CD4-positive, alpha-beta T cell treated with Interleukin-1 beta for 1 hour (primary cell): ENCODE measurements around the gene CSTA.

Source experiments
- DNase-seq, 2 donors: peaks; one replicate each; pipeline ENCODE4 v3.0.0-alpha.2; 2020 to 2022

The CSTA gene, protein sequence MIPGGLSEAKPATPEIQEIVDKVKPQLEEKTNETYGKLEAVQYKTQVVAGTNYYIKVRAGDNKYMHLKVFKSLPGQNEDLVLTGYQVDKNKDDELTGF

DNA sequence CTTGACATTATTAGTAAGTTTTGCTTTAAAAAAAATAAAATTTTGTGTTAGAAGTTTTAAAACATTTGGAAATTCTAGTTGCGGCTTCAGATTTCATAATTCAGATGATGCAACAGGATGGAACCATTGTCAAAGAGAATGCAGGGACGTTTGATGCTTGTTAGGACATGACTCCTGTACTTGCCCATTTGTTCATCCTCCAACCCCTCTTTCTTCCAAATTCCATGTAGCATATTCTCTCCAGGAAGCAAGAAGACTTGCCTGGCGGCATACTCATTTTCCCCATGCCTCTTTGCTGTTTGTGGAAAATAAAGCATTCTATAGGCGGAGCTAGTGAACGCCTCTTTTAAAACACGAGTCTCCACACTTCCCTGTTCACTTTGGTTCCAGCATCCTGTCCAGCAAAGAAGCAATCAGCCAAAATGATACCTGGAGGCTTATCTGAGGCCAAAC, at the start of gene CSTA:
Gene CSTA, plus strand, starts transcription at position 378 of the 453 bp plus-strand sequence. Its CDS starts 45 bp downstream, at position 423.
- DNase-seq, result no peak

DNA sequence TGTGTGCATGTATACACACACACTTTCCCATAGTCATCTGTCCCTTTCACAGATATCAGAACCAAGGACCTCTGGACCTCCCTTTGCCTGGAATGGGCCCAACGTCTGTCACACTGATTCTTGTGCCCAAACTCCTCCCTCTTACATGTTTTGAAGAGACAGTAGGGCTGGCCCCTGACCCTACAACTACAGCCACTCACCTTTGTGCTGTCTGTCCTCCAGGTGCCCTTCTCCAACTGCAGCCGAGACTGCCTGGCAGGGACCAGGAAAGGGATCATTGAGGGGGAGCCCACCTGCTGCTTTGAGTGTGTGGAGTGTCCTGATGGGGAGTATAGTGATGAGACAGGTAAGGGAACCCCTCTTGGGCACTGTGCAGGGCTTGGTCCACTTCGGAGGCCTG, 43.2 kb upstream of the CSTA start:
- no peak for DNase-seq

DNA sequence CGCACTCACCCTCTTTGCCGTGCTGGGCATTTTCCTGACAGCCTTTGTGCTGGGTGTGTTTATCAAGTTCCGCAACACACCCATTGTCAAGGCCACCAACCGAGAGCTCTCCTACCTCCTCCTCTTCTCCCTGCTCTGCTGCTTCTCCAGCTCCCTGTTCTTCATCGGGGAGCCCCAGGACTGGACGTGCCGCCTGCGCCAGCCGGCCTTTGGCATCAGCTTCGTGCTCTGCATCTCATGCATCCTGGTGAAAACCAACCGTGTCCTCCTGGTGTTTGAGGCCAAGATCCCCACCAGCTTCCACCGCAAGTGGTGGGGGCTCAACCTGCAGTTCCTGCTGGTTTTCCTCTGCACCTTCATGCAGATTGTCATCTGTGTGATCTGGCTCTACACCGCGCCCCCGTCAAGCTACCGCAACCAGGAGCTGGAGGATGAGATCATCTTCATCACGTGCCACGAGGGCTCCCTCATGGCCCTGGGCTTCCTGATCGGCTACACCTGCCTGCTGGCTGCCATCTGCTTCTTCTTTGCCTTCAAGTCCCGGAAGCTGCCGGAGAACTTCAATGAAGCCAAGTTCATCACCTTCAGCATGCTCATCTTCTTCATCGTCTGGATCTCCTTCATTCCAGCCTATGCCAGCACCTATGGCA, 41.1 kb upstream of the CSTA start:
- DNase-seq, result no peak

DNA sequence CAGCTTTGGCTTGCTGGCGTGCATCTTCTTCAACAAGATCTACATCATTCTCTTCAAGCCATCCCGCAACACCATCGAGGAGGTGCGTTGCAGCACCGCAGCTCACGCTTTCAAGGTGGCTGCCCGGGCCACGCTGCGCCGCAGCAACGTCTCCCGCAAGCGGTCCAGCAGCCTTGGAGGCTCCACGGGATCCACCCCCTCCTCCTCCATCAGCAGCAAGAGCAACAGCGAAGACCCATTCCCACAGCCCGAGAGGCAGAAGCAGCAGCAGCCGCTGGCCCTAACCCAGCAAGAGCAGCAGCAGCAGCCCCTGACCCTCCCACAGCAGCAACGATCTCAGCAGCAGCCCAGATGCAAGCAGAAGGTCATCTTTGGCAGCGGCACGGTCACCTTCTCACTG, 40.6 kb upstream of the CSTA start:
- no peak for DNase-seq

DNA sequence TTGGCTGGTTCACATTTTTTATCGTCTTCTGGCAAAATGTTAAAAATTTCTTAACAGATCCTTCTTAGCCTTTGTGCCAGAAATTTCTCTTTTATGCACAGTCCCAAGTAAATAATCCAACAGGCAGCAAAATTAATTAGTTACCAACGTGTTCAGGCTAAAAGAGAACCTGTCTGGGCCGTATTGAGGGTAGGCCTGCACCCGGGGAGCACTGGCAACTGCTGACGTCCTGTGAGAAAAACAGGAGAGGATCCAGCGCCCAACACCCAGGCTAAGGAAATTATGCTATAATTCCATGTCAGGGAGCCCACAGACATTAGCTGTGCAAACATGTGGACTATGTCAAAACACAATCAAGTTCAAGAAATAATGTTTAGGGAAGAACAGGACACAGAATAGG, 30.7 kb upstream of the CSTA start:
- no peak for DNase-seq

DNA sequence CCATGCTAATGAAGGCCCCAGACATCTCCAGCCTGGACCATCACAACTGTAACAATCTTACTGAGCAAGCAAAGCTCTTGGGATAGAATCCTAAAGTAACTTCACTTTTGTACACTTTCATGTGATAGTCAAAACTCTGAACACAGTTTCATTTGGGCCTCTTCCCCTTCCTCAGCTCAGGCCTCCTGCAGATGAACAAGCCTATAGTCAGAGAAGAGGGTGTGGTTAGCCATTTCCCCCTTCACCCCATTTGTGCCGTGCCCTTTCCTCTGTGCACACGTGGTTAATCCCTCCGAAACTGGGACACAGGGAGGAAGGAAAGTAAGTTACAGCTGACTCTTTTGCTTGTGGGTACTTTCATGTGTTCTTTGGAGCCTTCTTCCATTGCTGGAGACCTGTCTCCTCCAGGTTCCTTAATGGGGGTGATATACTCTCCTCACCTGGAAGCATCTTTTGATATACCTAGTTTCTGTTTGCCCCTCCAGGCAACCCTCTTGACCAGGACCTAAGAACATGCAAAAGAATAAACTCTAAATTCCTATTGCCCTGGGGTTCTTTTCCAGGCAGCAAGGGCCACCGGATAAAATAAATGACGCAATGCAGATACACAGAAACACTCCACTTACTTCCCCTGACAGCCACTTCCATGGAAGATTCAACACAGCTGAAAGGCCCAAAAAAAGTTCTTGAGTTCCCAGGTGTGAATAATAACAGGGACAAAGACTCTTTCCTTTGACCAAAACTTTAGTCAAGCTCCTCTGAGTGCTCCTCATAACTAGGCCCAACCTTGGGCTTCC, 29.6 kb upstream of the CSTA start:
- DNase-seq, result peak; percentile 15 to 36

DNA sequence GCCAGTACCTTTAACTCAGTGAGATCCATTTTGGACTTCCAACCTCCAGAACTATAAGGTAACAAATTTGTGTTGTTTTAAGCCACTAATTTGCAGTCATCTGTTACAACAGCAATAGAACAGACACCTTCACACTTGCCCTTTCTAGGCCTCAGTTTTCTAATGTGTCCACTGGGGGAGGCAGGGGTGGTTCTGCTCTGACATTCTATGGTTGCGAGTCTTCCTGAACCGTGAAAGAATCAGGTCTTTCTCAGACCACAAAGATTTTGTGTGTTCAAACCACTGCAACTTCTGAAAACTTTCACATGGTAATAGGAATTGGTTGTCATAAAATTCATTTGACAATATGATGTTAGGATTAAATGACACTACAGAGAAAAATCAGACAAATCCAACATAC, 26.8 kb upstream of the CSTA start:
- peak in 1 of 2 donors; percentile 19 for DNase-seq

DNA sequence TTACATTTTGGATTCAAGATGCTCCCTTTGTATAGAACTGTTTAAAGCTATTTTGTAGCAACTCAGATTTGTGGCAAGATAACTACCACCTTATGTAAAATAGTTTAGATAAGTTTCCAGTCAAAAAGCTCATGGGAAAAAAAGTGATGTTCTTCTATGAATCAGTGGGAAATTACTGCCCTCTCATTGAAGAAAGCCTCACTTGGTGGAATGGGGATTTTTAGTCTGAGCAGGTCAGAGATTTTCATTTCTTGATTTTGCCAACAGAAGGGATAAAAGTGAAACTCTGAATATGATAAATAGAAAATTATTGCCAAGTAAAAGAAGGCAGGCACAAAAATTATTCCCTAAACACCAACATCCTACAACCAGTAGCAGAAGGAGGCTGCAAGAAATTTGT, 25.8 kb upstream of the CSTA start:
- DNase-seq, result no peak

DNA sequence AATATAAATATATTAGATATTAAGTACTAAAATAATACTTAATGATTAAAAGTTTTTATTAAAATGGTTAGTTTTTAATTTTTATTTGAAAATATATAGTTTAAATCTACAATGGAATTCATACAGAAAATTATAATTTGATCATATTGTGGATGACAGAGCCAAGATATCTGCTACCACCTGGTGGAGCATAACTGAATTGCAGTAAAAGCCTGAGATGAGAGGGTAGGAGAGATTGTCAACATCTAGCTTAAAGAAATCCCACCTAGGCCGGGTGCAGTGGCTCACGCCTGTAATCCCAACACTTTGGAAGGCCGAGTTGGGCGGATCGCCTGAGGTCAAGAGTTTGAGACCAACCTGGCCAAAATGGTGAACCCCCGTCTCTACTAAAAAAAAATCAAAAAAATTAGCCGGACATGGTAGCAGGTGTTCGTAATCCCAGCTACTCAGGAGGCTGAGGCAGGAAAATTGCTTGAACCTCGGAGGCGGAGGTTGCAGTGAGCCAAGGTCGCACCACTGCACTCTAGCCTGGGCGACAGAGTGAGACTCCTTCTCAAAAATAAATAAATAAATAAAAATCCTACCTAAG, 25.1 kb upstream of the CSTA start:
- peak; percentile 20 to 62 for DNase-seq

DNA sequence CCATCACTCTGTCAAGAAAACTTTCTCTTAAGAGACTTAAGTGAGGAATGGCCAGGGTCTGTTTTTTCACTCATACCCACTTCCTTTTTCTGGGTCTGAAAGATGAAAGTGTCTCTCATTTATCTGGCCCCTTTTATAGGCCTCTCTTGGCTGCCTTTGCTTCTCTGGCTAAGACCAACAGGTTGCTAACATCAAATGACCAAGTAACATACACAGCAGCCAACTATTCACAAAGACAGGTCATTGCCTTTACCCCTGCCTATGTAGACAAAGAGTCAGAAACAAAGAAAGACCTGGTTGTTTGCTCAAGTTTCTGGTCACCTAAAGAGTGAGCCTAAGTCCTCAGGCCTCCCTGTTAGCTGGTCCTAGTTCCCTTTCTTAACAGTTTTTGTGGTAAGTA, 24.0 kb upstream of the CSTA start:
- no peak for DNase-seq

DNA sequence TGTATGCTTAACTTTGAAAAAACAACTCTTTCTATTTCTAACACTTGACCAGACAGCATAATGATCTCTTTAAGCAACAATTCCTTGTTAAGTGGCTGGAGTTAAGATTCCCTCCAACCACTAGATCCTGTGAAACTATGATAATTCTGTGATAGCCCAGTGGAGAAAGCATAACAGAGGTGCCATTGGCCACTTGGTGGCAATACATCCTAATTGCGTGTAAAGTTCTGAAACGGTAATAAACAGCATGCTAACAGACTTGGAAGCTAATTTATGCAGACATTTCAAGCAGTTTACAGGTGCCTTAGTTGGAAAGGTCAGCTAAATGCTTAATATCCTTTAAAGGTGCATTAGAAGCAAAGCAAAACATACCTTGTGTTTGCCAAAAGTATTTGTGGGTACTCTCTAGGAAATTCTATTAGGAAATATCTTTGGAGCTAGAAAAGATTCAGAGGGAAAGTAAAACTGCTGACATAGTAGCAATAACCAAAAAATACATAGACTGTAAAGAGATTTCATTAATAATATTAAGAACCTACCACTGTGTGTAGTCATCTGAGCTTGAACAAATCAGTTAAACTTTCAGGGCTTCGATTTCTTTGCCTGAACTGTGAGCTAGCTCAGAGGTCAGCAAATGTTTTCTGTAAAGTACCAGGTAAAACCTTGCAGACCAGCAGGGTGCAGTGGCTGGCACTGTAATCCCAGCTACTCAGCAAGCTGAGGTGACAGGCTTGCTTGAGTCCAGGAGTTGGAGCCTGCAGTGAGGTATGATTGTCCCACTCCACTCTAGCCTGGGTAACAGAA, 19.0 kb upstream of the CSTA start:
- no peak for DNase-seq

DNA sequence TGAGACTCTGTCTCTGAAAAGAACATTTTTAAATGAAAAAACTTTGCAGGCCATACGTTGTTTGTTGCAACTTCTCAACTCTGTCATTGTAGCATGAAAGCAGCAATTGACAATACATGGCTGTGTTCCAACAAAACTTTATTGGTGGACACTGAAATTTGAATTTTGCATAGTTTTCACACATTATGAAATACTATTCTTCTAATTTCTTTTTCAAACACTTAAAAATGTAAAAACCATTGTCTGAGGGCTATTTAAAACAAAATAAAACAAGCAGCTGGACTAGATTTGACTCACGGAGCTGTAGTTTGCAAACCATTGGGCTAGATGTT, 18.5 kb upstream of the CSTA start:
- no peak for DNase-seq

DNA sequence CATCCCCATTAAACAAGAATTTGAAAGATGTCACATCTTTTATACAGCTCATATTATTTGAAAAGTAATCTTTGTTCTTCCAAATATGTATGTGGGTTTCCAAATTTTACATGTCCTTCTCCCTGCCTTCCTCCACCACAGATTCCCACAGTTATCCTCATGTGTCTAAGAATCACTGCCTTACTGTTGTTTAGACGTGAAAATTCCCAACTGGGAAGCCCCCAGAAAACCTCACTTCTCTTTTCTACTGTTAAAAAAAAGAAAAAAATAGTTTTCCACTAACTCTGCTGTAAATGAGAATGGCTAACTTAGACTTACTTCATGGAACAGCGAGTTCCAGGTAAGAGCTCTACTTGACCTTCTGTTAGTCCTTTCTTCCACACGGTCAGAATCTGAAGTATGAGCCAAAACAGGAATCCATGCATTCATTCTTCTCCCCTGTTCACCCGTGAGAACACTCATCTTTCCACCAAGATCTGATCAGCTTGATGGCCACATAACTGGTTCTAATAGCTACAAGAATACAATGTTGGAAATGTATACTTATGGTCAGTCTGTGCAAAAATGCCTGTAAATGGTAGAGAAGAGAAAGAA, 17.9 kb upstream of the CSTA start:
- no peak for DNase-seq

DNA sequence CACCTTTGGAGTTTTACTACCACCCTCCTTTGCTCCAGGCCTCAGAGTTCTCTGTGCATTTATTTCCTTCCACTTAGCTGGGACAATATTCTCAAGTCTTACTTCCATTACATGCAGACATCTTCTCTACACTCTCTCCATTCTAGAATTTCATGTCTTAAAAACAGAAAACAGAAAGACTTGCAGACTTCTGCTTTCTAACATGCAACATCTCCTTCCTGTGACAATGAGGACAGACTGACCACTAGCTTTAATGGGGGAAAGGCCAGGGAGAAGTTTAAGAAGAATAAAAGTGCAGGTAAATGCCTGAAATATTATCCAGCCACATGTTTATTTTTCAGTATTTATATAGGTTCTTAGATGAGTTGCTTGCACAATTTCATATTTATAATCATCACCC, 17.1 kb upstream of the CSTA start:
- no peak for DNase-seq

DNA sequence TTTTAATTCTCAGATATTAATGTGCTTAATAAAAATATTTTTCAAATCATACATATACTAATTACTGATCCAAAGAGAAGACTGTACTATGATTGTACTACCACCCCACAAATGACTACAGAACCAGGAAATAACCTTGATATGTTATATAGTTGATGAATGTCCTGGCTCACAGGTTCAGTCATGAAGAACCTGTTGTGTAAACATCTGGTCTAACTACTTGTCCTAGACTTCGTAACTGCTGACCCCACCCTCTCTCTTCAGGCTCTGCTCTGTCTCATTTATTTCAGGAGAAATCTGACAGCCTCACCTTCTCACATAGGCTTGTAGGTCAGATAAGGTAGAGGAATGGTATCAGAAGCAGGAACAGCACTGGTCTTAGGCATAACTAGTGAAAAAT, 14.7 kb upstream of the CSTA start:
- DNase-seq, result no peak

DNA sequence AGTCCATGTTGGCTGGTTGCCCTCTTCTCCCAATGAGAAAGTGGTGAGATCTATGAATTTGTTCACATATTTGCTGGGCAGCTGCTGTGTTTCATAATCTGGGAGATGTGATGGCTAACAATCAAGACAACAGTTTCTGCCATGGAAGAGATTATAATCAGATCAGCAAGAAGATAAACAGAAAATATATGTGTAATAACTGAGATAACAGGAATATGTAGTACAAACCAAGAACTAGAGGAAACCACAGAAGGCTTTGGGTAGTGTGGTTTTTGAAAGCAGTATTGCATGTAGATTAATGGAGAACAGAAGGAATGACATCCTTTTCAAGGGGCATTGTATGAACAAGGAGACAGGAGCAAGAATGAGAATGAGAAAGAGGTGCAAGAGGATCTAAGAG, 12.2 kb upstream of the CSTA start:
- no peak for DNase-seq

DNA sequence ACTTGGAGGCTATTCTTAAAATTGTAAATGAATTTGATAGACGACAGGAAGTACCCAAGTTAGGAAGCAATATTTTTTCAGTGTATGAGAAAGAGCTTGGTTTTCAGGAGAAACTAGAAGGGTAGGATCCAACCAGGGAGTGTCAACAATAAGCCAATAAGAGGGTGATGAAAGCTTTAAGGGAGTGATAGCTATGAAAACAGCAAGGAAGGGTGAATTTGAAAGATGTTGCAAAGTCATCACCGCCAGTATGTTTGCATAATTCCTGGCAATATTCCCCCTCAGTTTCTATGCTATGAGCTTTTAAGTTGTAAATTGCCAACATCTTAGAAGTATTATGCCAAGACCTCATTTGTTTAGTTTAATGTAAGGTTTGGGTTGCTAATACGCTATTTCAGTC, 11.8 kb upstream of the CSTA start:
- no peak for DNase-seq

DNA sequence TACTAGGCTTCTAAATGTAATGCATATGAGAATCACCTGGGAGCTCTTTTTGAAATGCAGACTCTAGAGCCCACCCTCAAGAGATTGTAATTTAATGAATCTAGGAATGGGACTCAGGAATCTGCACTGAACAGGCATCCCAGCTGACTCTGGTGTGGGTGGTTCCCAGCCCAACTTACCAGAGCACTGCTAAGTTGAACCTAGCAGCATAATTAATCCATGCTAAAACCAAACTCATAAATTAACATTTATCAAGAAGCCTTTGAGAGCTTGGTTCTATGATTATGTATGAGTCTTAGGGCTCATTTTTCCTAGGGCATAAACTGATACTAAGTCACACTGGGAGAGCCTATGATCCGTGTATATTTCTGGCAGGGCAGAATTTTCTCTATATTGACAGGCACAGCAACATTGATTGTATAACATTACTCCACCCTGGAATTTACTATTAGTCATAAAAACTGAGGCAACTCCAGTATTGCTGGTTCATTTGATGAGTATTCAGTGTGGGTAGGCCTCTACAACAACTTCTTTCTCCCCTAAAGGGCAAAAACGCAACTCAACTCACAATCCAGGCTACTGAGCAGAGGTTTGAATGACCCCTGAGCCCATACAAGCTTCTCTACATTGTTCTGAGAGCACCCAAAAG, 10.7 kb upstream of the CSTA start:
- no peak for DNase-seq

DNA sequence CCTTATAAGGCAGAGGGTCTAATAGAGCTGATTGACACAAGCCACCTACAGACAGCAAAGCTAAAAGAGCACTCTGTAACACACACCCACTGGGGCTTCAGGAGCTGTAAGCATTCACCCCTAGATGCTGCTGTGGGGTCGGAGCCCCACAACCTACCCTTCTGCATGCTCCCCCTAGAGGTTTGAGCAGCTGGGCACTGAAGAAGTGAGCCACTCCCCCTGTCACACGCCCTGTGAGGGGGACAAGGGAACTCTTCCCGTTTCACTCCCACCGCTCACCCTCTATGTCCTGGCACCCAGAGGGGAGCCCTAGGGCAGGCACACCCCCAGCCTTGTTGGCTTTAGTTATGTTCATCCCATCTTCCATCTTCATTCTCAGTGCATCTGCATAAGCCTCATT, 9.4 kb upstream of the CSTA start:
- DNase-seq, result no peak

DNA sequence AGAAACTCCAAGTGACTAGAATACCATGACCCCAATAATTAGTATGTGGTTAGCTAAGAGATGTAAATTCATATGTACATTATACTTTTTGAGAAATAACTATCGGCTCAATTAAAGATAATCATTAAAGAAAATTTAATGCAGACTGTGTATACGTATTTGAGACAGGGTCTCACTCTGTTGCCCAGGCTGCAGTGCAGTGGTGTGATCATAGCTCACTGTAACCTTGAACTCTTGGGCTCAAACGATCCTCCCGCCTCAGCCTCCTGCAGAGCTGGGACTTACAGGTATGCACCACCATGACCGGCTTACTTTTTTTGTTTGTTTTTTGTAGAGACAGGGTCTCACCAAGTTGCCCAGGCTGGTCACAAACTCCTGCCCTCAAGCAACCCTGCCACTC, 8.7 kb upstream of the CSTA start:
- DNase-seq, result no peak

DNA sequence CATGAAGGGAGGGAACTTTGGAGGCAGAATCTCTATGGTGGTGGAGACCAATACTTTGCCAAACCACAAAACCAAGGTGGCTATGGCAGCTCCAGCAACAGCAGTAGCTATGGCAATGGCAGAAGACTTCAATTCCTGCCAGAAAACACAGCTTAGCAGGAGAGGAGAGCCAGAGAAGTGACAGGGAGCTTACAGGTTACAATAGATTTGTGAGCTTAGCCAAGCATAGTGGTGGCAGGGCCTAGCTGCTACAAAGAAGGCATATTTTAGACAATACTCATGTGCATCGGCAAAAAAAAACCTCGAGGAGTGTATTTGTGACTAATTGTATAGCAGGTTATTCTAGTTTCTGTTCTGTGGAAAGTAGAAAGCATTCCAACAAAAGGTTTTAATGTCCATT, 6.4 kb upstream of the CSTA start:
- no peak for DNase-seq
